ENCODE results near the gene ADAP2. TPM values are rescaled to one million over a fixed set of nuclear protein-coding genes. Genes with fewer than 3 reads are reported as not detected.

ADAP2 gene
- total and polyA plus RNA-seq, 3 donors from 2014 or later: 3.5 to 7.1 (median 6.4) TPM

DNA sequence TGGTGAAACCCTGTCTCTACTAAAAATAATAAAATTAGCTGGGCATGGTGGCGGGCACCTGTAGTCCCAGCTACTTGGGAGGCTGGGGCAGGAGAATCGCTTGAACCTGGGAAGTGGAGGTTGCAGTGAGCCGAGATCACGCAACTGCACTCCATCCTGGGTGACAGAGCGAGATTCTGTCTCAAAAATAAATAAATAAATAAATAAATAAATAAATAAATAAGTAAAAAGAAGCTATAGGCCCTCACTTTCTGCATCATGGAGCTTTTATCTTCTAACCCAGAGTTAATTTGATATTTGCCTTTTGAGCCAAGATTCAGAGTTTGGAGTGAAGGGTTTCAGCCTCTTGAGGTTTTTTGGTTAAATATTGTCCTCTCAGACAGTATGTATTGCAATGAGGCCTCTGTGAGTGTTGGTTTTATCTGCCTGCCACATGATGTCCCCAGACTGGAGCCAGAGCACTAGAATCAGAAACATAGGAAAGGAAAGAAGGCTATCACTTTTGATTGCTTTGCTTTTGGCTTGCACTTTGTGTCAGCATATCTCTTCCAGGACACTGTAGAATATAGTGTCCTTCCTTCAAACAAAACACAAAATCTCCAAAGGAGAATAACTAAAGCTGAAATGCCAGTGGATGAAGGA is 81.6 kb downstream of the ADAP2 start:
- H3K27ac ChIP-seq: no peak overlapping the region
- intact Hi-C loops (cut with DNase I; ENCODE audit: low total_unique reads): loop anchor here (10.0 kb wide), 1 partner anchor 211 kb away; no protein-coding TSS in a partner anchor
- TF ChIP-seq, protein P1, sequence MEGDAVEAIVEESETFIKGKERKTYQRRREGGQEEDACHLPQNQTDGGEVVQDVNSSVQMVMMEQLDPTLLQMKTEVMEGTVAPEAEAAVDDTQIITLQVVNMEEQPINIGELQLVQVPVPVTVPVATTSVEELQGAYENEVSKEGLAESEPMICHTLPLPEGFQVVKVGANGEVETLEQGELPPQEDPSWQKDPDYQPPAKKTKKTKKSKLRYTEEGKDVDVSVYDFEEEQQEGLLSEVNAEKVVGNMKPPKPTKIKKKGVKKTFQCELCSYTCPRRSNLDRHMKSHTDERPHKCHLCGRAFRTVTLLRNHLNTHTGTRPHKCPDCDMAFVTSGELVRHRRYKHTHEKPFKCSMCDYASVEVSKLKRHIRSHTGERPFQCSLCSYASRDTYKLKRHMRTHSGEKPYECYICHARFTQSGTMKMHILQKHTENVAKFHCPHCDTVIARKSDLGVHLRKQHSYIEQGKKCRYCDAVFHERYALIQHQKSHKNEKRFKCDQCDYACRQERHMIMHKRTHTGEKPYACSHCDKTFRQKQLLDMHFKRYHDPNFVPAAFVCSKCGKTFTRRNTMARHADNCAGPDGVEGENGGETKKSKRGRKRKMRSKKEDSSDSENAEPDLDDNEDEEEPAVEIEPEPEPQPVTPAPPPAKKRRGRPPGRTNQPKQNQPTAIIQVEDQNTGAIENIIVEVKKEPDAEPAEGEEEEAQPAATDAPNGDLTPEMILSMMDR (IDR thresholded peaks at IDR 0.05): no peak
- TF ChIP-seq POLR2A (IDR thresholded peaks at IDR 0.05): no peak
- WGBS, 2 donors: 98% methylated on average over 5 of the region's 5 CpGs
- H3K36me3 ChIP-seq (ENCODE audit: low read depth, missing control alignments): no peaks in the 10 kb centered on the region
- H3K9me3 ChIP-seq: no peaks in the 10 kb centered on the region
- peaks cover 7% of the 10 kb centered on the region for H3K4me1 ChIP-seq
- no peaks in the 10 kb centered on the region for H3K27me3 ChIP-seq
- DNase-seq: no peak
- H3K4me3 ChIP-seq: no peak overlapping the region

DNA sequence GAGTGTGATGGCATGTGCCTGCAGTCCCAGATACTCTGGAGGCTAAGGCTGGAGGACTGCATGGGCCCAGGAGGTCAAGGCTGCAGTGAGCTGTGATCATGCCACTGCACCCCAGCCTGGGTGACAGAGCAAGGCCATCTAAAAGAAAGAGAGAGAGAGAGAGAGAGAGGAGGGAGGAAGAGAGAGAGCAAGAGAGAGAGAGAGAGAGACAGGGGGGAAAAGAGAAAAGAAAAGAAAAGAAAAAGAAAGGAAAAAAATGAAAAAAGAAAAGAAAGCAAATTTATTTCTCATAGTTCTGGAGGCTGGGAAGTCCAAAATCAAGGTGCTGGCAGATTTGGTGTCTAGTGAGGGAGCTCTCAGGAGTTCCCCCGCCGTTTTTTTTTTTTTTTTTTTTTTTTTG is 82.4 kb downstream of the ADAP2 start:
- Histone ChIP-seq H3K27me3 (no peaks in the 10 kb centered on the region), H3K4me3 (no peak overlapping the region), H3K9me3 (no peaks in the 10 kb centered on the region), H3K36me3 (ENCODE audit: low read depth, missing control alignments) (no peaks in the 10 kb centered on the region), H3K27ac (no peak overlapping the region), H3K4me1 (peaks cover 7% of the 10 kb centered on the region)
- intact Hi-C loops (cut with DNase I; ENCODE audit: low total_unique reads): loop anchor here (10.0 kb wide), 1 partner anchor 211 kb away; no protein-coding TSS in a partner anchor
- no peak for TF ChIP-seq POLR2A (IDR thresholded peaks at IDR 0.05)
- TF ChIP-seq, protein P1 (IDR thresholded peaks at IDR 0.05): no peak
- DNase-seq: no peak
- WGBS, 2 donors: 70 to 94% methylated on average over 2 of the region's 2 CpGs

DNA sequence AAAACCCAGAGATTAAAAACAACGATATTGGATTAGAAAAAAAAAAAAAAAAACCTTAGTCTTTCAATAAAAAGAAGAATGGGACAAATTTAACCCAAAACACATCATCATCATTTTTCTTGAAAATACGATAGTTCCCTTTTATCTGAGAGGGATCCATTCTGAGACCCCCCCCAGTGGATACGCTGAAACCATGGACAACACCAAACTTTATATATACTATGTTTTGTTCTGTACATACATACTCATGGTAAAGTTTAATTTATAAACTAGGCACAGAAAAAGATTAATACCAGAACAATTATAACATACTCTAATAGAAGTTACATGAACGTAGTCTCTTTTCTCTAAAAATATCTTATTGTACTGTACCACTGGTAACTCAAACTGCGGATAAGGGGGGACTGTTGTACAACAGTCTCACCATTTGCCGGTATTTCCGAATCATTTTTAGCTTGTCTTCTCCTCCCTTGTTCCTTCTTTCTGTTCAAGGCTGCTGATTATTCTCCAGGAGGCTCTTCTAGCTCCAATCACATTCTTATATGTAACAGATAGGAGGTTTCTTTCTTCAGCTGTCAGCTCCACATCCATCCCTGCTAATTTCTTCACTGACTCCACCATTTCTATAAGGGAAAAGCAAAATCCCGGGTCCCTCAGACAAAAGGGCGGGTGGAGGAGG is 86.1 kb downstream of the ADAP2 start:
- 36 to 49% methylated on average over 9 of the region's 9 CpGs for WGBS, 2 donors
- H3K4me1 ChIP-seq: peaks cover 7% of the 10 kb centered on the region
- no peak for DNase-seq
- H3K36me3 ChIP-seq (ENCODE audit: low read depth, missing control alignments): no peaks in the 10 kb centered on the region
- peak overlapping the region; percentile 86 to 89 for H3K27ac ChIP-seq
- intact Hi-C loops (cut with DNase I; ENCODE audit: low total_unique reads): loop anchor here (10.0 kb wide), 1 partner anchor 207 kb away; no protein-coding TSS in a partner anchor
- TF ChIP-seq, protein P1 (IDR thresholded peaks at IDR 0.05): no peak
- no peak for TF ChIP-seq POLR2A (IDR thresholded peaks at IDR 0.05)
- no peaks in the 10 kb centered on the region for H3K27me3 ChIP-seq
- peak overlapping the region; percentile 71 to 78 for H3K4me3 ChIP-seq
- no peaks in the 10 kb centered on the region for H3K9me3 ChIP-seq

DNA sequence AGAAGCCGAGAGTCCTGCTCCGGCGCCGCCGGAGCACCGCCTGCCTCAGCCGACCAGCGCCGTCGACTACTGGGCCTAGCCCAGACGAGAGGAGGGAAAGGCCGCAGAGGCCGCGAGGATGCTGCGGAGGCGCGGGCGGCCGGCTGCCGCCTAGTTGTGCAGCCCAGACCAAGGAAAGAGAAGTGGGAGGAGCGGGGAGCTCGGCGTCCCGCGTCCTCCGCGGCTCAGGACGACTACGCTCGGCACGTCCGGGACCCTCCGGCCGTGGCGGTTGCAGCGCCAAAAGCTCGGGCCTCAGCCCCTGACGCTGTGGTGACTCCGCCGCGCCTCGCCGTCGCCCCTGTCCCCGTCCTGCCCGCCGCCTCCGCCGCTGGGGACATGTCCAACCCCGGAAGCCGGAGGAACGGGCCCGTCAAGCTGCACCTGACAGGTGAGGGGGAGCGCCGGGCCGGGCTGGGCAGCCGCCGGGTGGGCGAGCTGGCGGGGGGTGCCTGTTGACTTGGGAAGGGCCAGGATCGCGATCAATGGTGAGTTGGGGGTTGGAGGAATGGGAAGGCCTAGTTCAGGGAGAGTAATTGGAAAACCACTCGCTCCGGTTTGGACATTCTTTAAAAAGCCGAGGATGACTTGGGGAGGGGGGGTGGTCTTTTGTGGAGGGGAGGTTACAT is 86.8 kb downstream of the ADAP2 start:
- no peaks in the 10 kb centered on the region for H3K27me3 ChIP-seq
- H3K4me1 ChIP-seq: peaks cover 7% of the 10 kb centered on the region
- DNase-seq: peak; percentile 43
- intact Hi-C loops (cut with DNase I; ENCODE audit: low total_unique reads): loop anchor here (10.0 kb wide), 1 partner anchor 206 kb away; no protein-coding TSS in a partner anchor
- 0 to 6% methylated on average over 6 to 46 of the region's 65 CpGs for WGBS, 2 donors
- no peaks in the 10 kb centered on the region for H3K9me3 ChIP-seq
- H3K4me3 ChIP-seq: peak overlapping the region; percentile 71 to 78
- TF ChIP-seq, protein P1 (IDR thresholded peaks at IDR 0.05): no peak
- no peak for TF ChIP-seq POLR2A (IDR thresholded peaks at IDR 0.05)
- H3K27ac ChIP-seq: peak overlapping the region; percentile 86 to 89
- H3K36me3 ChIP-seq (ENCODE audit: low read depth, missing control alignments): no peaks in the 10 kb centered on the region

Small RNA genes lying within 50 kb of the gene (small RNA-seq; reads per million reads assigned to genes)
- gene AC138207.3 (0 reads per million in 2 donors), gene RN7SL138P (0 reads per million in 2 donors)

Other genes starting within 250 kb of the ADAP2 start
- 10 to 100 TPM; 19.9 to 23.5 TPM for gene CRLF3, start 97.3 kb upstream of the ADAP2 start, total RNA-seq
- gene CRLF3, start 97.3 kb upstream of the ADAP2 start, polyA plus RNA-seq (ENCODE audit: insufficient read depth, low read depth, low replicate concordance): 21.8 TPM
- gene ATAD5, start 90.0 kb upstream of the ADAP2 start, total RNA-seq: 10 to 100 TPM in 1 of 2 donors, 1 to 10 TPM in 1; 5.5 to 10.2 TPM
- 0.67 TPM for gene ATAD5, start 90.0 kb upstream of the ADAP2 start, polyA plus RNA-seq (ENCODE audit: insufficient read depth, low read depth, low replicate concordance)
- gene TEFM, start 15.7 kb upstream of the ADAP2 start, total RNA-seq: 10 to 100 TPM; 10.9 to 16.2 TPM
- 8.7 TPM for gene TEFM, start 15.7 kb upstream of the ADAP2 start, polyA plus RNA-seq (ENCODE audit: insufficient read depth, low read depth, low replicate concordance)
- 10 to 100 TPM; 20.6 to 24.2 TPM for gene RNF135, start 49.1 kb downstream of the ADAP2 start, total RNA-seq
- 12.9 TPM for gene RNF135, start 49.1 kb downstream of the ADAP2 start, polyA plus RNA-seq (ENCODE audit: insufficient read depth, low read depth, low replicate concordance)
- 10 to 100 TPM; 97.6 to 99.0 TPM for gene NF1, start 173.0 kb downstream of the ADAP2 start, total RNA-seq
- 60.6 TPM for gene NF1, start 173.0 kb downstream of the ADAP2 start, polyA plus RNA-seq (ENCODE audit: insufficient read depth, low read depth, low replicate concordance)

Measured in testis (tissue), 3 donors.